Body of pancreas (tissue), 4 donors: ENCODE results near the gene TMEM63A. TPM values are rescaled to one million over a fixed set of nuclear protein-coding genes. Genes with fewer than 3 reads are reported as not detected.

ENCODE experiments used
- ATAC-seq: fragments of 150-250 bp; one replicate; pipeline ENCODE4 v1.9.1; 2016
- DNase-seq, 4 donors: peaks; one replicate each; pipeline ENCODE4 v3.0.0-alpha.2; 2019
- H3K27ac ChIP-seq, 4 donors: fragments of 200-600 bp; sonication (generic); 1 replicate in 3 of 4; 2 replicates in 1 of 4; pipeline versions ENCODE4 v1.5.1 to v1.6.1; 2016 to 2019; ENCODE audit warnings: mild to moderate bottlenecking in 1 of 4, mixed read lengths in 1 of 4, moderate library complexity in 1 of 4
- H3K27me3 ChIP-seq, 2 donors: fragments of 200-600 bp; sonication (generic); one replicate each; pipeline ENCODE4 v1.6.0; 2016; ENCODE audit warnings: mild to moderate bottlenecking in 1 of 2
- H3K36me3 ChIP-seq, 2 donors: fragments of 200-600 bp; sonication (generic); replicated peaks in 1 of 2; 2 replicates each; pipeline ENCODE4 v1.5.1; 2016; ENCODE audit warnings: low read depth in 2 of 2; ENCODE audit not compliant: insufficient read depth in 1 of 2
- H3K4me1 ChIP-seq: fragments of 200-600 bp; sonication (generic); one replicate; pipeline ENCODE4 v1.6.0; 2016
- H3K4me3 ChIP-seq, 2 donors: fragments of 200-600 bp; sonication (generic); 1 replicate in 1 of 2; 2 replicates in 1 of 2; pipeline ENCODE4 v1.5.1; 2016 to 2019
- H3K9me3 ChIP-seq, 3 donors: fragments of 200-600 bp; sonication (generic); 1 replicate in 2 of 3; 2 replicates in 1 of 3; pipeline ENCODE4 v1.5.1; 2016
- CTCF ChIP-seq, 7 experiments: fragments of 450-650 bp in 4 of 7; fragments of 200-600 bp in 3 of 7; sonication (generic) in 3 of 7; IDR thresholded peaks; one replicate each; pipeline ENCODE4 v1.5.1; 2016 to 2019; ENCODE audit warnings: antibody characterized with exemption in 7 of 7
- POLR2A ChIP-seq, 3 donors: fragments of 450-650 bp; IDR thresholded peaks; one replicate each; pipeline ENCODE4 v1.6.1; 2016; ENCODE audit warnings: antibody characterized with exemption in 3 of 3, mild to moderate bottlenecking in 2 of 3
- WGBS, 2 donors: methylation state at CpG; one replicate each; pipeline ENCODE4 v1.1.5; 2017; 5-methylcytosine and 5-hydroxymethylcytosine counted together
- intact Hi-C: fragments of 100-400 bp; cut with DNase I; formaldehyde crosslinking; loops from one replicate; pipeline ENCODE4 v1.15.1; 2023
- total RNA-seq, 2 donors: library from RNA; depleted of rRNA; stranded (reverse); fragments of >200 nt; gene quantifications; one replicate each; pipeline ENCODE4 v1.1.0, GENCODE V29; 2016

Gene TMEM63A
- total RNA-seq, 2 donors from 2014 or later = 129 to 217 TPM

- ATAC-seq (peak; percentile 34), DNase-seq (peak; percentile 61 to 78 (median 74))
- Histone ChIP-seq H3K9me3 (no peaks in the 10 kb centered on the region), H3K27ac (peak overlapping the region; percentile 88 to 98 (median 96)), H3K4me1 (peaks cover 56% of the 10 kb centered on the region), H3K4me3 (no peak overlapping the region), H3K36me3 (no peaks in the 10 kb centered on the region), H3K27me3 (no peaks in the 10 kb centered on the region)
- intact Hi-C loops = no loop called here
- TF ChIP-seq CTCF (IDR thresholded peaks at IDR 0.05) (no peak), POLR2A (IDR thresholded peaks at IDR 0.05) (peak in 1 of 3 donors; percentile 21)
- WGBS, 2 donors = 84 to 91% methylated on average over 10 to 23 of the region's 23 CpGs
Measured at GRCh38 chr1:225921734-225922709, 39.8 kb upstream of the TMEM63A start.

- no peaks in the 10 kb centered on the region for H3K27me3 ChIP-seq
- H3K4me3 ChIP-seq = no peak overlapping the region
- TF ChIP-seq POLR2A (IDR thresholded peaks at IDR 0.05) (no peak), CTCF (IDR thresholded peaks at IDR 0.05) (no peak)
- 4 to 22% methylated on average over 4 to 5 of the region's 5 CpGs for WGBS, 2 donors
- peaks cover 55% of the 10 kb centered on the region for H3K4me1 ChIP-seq
- intact Hi-C loops = no loop called here
- no peaks in the 10 kb centered on the region for H3K9me3 ChIP-seq
- DNase-seq = peak; percentile 86 to 95 (median 94)
- peak; percentile 51 for ATAC-seq
- peak overlapping the region; percentile 55 to 98 (median 87) for H3K27ac ChIP-seq
- H3K36me3 ChIP-seq = no peaks in the 10 kb centered on the region
Measured at GRCh38 chr1:225919906-225920305, 37.7 kb upstream of the TMEM63A start.

- no peaks in the 10 kb centered on the region for H3K9me3 ChIP-seq
- no peak overlapping the region for H3K27ac ChIP-seq
- ATAC-seq (no peak), DNase-seq (no peak)
- TF ChIP-seq CTCF (IDR thresholded peaks at IDR 0.05) (no peak), POLR2A (IDR thresholded peaks at IDR 0.05) (no peak)
- no peak overlapping the region for H3K4me3 ChIP-seq
- no peaks in the 10 kb centered on the region for H3K27me3 ChIP-seq
- WGBS, 2 donors = 97 to 99% methylated on average over 4 of the region's 4 CpGs
- peaks cover 47% of the 10 kb centered on the region for H3K4me1 ChIP-seq
- no peaks in the 10 kb centered on the region for H3K36me3 ChIP-seq
- intact Hi-C loops = no loop called here
Measured at GRCh38 chr1:225918280-225918679, 36.1 kb upstream of the TMEM63A start.

- Histone ChIP-seq H3K27me3 (no peaks in the 10 kb centered on the region), H3K4me1 (peaks cover 40% of the 10 kb centered on the region), H3K36me3 (no peaks in the 10 kb centered on the region), H3K27ac (no peak overlapping the region), H3K9me3 (no peaks in the 10 kb centered on the region), H3K4me3 (no peak overlapping the region)
- 85 to 86% methylated on average over 5 of the region's 5 CpGs for WGBS, 2 donors
- DNase-seq (no peak), ATAC-seq (no peak)
- intact Hi-C loops = no loop called here
- TF ChIP-seq CTCF (IDR thresholded peaks at IDR 0.05) (no peak), POLR2A (IDR thresholded peaks at IDR 0.05) (no peak)
Measured at GRCh38 chr1:225917536-225917935, 35.4 kb upstream of the TMEM63A start.
